Right atrium auricular region (tissue), 2 donors: Measurements from ENCODE around the gene ICA1. TPM values are rescaled to one million over a fixed set of nuclear protein-coding genes. Genes with fewer than 3 reads are reported as not detected.

Experiments used
- DNase-seq: peaks from one replicate; pipeline ENCODE4 v3.0.0-alpha.2; 2019; ENCODE audit warnings: low spot score
- H3K27ac ChIP-seq, 2 donors: fragments of 200-600 bp; sonication (generic); 1 replicate in 1 of 2; 2 replicates in 1 of 2; pipeline ENCODE4 v1.5.1; 2016 to 2019
- H3K27me3 ChIP-seq, 2 donors: fragments of 200-600 bp; sonication (generic); one replicate each; pipeline versions ENCODE4 v1.5.1 to v1.6.0; 2017 to 2019
- H3K36me3 ChIP-seq: fragments of 200-600 bp; sonication (generic); one replicate; pipeline ENCODE4 v1.5.1; 2016
- H3K4me1 ChIP-seq, 2 donors: fragments of 200-600 bp; sonication (generic); one replicate each; pipeline versions ENCODE4 v1.5.1 to v1.6.0; 2017 to 2019
- H3K4me3 ChIP-seq, 2 donors: fragments of 200-600 bp; sonication (generic); 1 replicate in 1 of 2; 2 replicates in 1 of 2; pipeline ENCODE4 v1.5.1; 2017 to 2019; ENCODE audit warnings: mild to moderate bottlenecking in 1 of 2, moderate library complexity in 1 of 2
- H3K9me3 ChIP-seq, 2 donors: fragments of 200-600 bp; sonication (generic); one replicate each; pipeline ENCODE4 v1.5.1; 2019
- CTCF ChIP-seq, 2 donors: fragments of 200-600 bp; sonication (generic); IDR thresholded peaks; one replicate each; pipeline ENCODE4 v1.5.1; 2019; ENCODE audit warnings: antibody characterized with exemption in 2 of 2
- total RNA-seq, 2 donors: library from RNA; depleted of rRNA; stranded (reverse); fragments of >200 nt; gene quantifications; one replicate each; pipeline ENCODE4 v1.1.0, GENCODE V29; 2016

The ICA1 gene
- total RNA-seq, 2 donors from 2014 or later: 39.4 to 51.8 TPM

- H3K4me1 ChIP-seq: peaks cover 0 to 16% of the 10 kb centered on the region in 2 donors
- peak overlapping the region; percentile 36 to 38 for H3K27ac ChIP-seq
- no peak overlapping the region for H3K4me3 ChIP-seq
- no peak for TF ChIP-seq CTCF (IDR thresholded peaks at IDR 0.05)
- no peak for DNase-seq
- no peaks in the 10 kb centered on the region for H3K27me3 ChIP-seq
- H3K36me3 ChIP-seq: no peaks in the 10 kb centered on the region
- no peaks in the 10 kb centered on the region for H3K9me3 ChIP-seq
Observed at GRCh38 chr7:8227261-8227660, 34.7 kb downstream of the ICA1 start.

- no peak for TF ChIP-seq CTCF (IDR thresholded peaks at IDR 0.05)
- Histone ChIP-seq H3K36me3 (no peaks in the 10 kb centered on the region), H3K4me3 (no peak overlapping the region), H3K27ac (peak overlapping the region; percentile 36 to 38), H3K9me3 (no peaks in the 10 kb centered on the region), H3K4me1 (peaks cover 0 to 13% of the 10 kb centered on the region in 2 donors), H3K27me3 (no peaks in the 10 kb centered on the region)
- no peak for DNase-seq
Observed at GRCh38 chr7:8226501-8226900, 35.5 kb downstream of the ICA1 start.

- no peak for TF ChIP-seq CTCF (IDR thresholded peaks at IDR 0.05)
- Histone ChIP-seq H3K27me3 (no peaks in the 10 kb centered on the region), H3K4me1 (peaks cover 0 to 6% of the 10 kb centered on the region in 2 donors), H3K4me3 (no peak overlapping the region), H3K9me3 (no peaks in the 10 kb centered on the region), H3K36me3 (peaks cover 13% of the 10 kb centered on the region), H3K27ac (no peak overlapping the region)
- no peak for DNase-seq
Observed at GRCh38 chr7:8221567-8221966, 40.4 kb downstream of the ICA1 start.

GRCh38 chr7:8221101-8221495 is 40.9 kb downstream of the ICA1 start:
- Histone ChIP-seq H3K27me3 (no peaks in the 10 kb centered on the region), H3K4me3 (no peak overlapping the region), H3K36me3 (peaks cover 15% of the 10 kb centered on the region), H3K4me1 (peaks cover 0 to 6% of the 10 kb centered on the region in 2 donors), H3K9me3 (no peaks in the 10 kb centered on the region), H3K27ac (no peak overlapping the region)
- TF ChIP-seq CTCF (IDR thresholded peaks at IDR 0.05): no peak
- no peak for DNase-seq

GRCh38 chr7:8220376-8221100 is 41.4 kb downstream of the ICA1 start:
- TF ChIP-seq CTCF (IDR thresholded peaks at IDR 0.05): no peak
- Histone ChIP-seq H3K27me3 (no peaks in the 10 kb centered on the region), H3K4me1 (peaks cover 0 to under 1% of the 10 kb centered on the region in 2 donors), H3K4me3 (no peak overlapping the region), H3K36me3 (peaks cover 18% of the 10 kb centered on the region), H3K27ac (no peak overlapping the region), H3K9me3 (no peaks in the 10 kb centered on the region)
- no peak for DNase-seq
